ENCODE measurements around the gene HBG2. TPM values are rescaled to one million over a fixed set of nuclear protein-coding genes. Genes with fewer than 3 reads are reported as not detected.

The HBG2 gene
- total RNA-seq, 1 experiment from 2014 or later, result 8.7 TPM

- TF ChIP-seq JUN (CRISPR knock-in tag; IDR thresholded peaks at IDR 0.05) (no peak), NR3C1 (CRISPR knock-in tag; conservative IDR thresholded peaks at IDR 0.05; ENCODE audit: low read depth) (no peak), ZNF263 (CRISPR knock-in tag; IDR thresholded peaks at IDR 0.05; ENCODE audit: low read depth) (no peak), TEAD4 (CRISPR knock-in tag; IDR thresholded peaks at IDR 0.05) (no peak)
Measured at GRCh38 chr11:5269715-5270147, 15.2 kb upstream of the HBG2 start, which contains the start of gene HBE1 (continued).

- Mint-ChIP-seq H3K27ac (no peak overlapping the region), H3K27me3 (ENCODE audit: low read depth) (no peaks in the 10 kb centered on the region), H3K4me1 (no peaks in the 10 kb centered on the region; the same call in 1 of the 2 replicates), H3K4me3 (no peak overlapping the region), H3K9me3 (0 out of 2 replicates have a peak, but pooled peaks cover 3% of the 10 kb centered on the region), H3K36me3 (no peaks in the 10 kb centered on the region)
- TF ChIP-seq TP53 (CRISPR knock-in tag; IDR thresholded peaks at IDR 0.05) (no peak), ZNF396 (CRISPR knock-in tag; IDR thresholded peaks at IDR 0.05; ENCODE audit: borderline replicate concordance) (no peak), CREB1 (CRISPR knock-in tag; IDR thresholded peaks at IDR 0.05) (no peak), CDX4 (CRISPR knock-in tag; IDR thresholded peaks at IDR 0.05; ENCODE audit: borderline replicate concordance) (no peak), ZNF512 (CRISPR knock-in tag; IDR thresholded peaks at IDR 0.05; ENCODE audit: borderline replicate concordance) (no peak), NR3C1 (CRISPR knock-in tag; conservative IDR thresholded peaks at IDR 0.05; ENCODE audit: low read depth) (no peak), SMAD4 (CRISPR knock-in tag; IDR thresholded peaks at IDR 0.05) (no peak), NR1H2 (CRISPR knock-in tag; IDR thresholded peaks at IDR 0.05) (no peak), ZNF317 (CRISPR knock-in tag; IDR thresholded peaks at IDR 0.05; ENCODE audit: borderline replicate concordance, low read depth) (no peak), TEAD4 (CRISPR knock-in tag; IDR thresholded peaks at IDR 0.05) (no peak), FOXP1 (CRISPR knock-in tag; IDR thresholded peaks at IDR 0.05; ENCODE audit: borderline replicate concordance) (no peak), RELA (CRISPR knock-in tag; IDR thresholded peaks at IDR 0.05; ENCODE audit: borderline replicate concordance) (no peak)
- no peak for ATAC-seq
- DNase-seq (ENCODE audit: low spot score), result no peak
- ChIA-PET POLR2A (no interaction called here), CTCF (no interaction called here)
Measured at GRCh38 chr11:5267033-5267563, 12.5 kb upstream of the HBG2 start.

GRCh38 chr11:5266609-5267008 lies 12.0 kb upstream of the HBG2 start:
- Mint-ChIP-seq H3K4me3 (no peak overlapping the region), H3K9me3 (0 out of 2 replicates have a peak, but pooled peaks cover 3% of the 10 kb centered on the region)
- CTCF ChIA-PET, result no interaction called here
- TF ChIP-seq ZNF512 (CRISPR knock-in tag; IDR thresholded peaks at IDR 0.05; ENCODE audit: borderline replicate concordance) (no peak), ZMAT4 (CRISPR knock-in tag; IDR thresholded peaks at IDR 0.05) (no peak), RORB (CRISPR knock-in tag; IDR thresholded peaks at IDR 0.05) (no peak), EMX1 (CRISPR knock-in tag; IDR thresholded peaks at IDR 0.05) (no peak), ZNF138 (CRISPR knock-in tag; conservative IDR thresholded peaks at IDR 0.05) (no peak), PREB (CRISPR knock-in tag; IDR thresholded peaks at IDR 0.05; ENCODE audit: borderline replicate concordance) (no peak), NR3C1 (CRISPR knock-in tag; conservative IDR thresholded peaks at IDR 0.05; ENCODE audit: low read depth) (no peak), IRF1 (CRISPR knock-in tag; IDR thresholded peaks at IDR 0.05) (no peak), FOXP1 (CRISPR knock-in tag; IDR thresholded peaks at IDR 0.05; ENCODE audit: borderline replicate concordance) (no peak), ARID4B (CRISPR knock-in tag; IDR thresholded peaks at IDR 0.05; ENCODE audit: borderline replicate concordance) (no peak), GABPB1 (CRISPR knock-in tag; IDR thresholded peaks at IDR 0.05) (no peak), CREB1 (CRISPR knock-in tag; IDR thresholded peaks at IDR 0.05) (no peak), ZNF263 (CRISPR knock-in tag; IDR thresholded peaks at IDR 0.05; ENCODE audit: low read depth) (no peak)

More at GRCh38 chr11:5266609-5267008, 12.0 kb upstream of the HBG2 start:
- Mint-ChIP-seq H3K27ac (no peak overlapping the region), H3K36me3 (no peaks in the 10 kb centered on the region), H3K4me1 (no peaks in the 10 kb centered on the region; the same call in 1 of the 2 replicates), H3K27me3 (ENCODE audit: low read depth) (no peaks in the 10 kb centered on the region)
- POLR2A ChIA-PET, result no interaction called here
- DNase-seq (ENCODE audit: low spot score) (no peak), ATAC-seq (no peak)
